DMS 273 (cell line): ENCODE measurements around the gene PCDHAC2.
A peak's percentile ranks its signal among the peaks of the same experiment; 100 is the strongest.

Experiments
- DNase-seq: peaks from one replicate; lab custom pipeline; 2025; ENCODE audit not compliant: unreplicated experiment; lab: John Stamatoyannopoulos, UW

PCDHAC2 gene

DNA sequence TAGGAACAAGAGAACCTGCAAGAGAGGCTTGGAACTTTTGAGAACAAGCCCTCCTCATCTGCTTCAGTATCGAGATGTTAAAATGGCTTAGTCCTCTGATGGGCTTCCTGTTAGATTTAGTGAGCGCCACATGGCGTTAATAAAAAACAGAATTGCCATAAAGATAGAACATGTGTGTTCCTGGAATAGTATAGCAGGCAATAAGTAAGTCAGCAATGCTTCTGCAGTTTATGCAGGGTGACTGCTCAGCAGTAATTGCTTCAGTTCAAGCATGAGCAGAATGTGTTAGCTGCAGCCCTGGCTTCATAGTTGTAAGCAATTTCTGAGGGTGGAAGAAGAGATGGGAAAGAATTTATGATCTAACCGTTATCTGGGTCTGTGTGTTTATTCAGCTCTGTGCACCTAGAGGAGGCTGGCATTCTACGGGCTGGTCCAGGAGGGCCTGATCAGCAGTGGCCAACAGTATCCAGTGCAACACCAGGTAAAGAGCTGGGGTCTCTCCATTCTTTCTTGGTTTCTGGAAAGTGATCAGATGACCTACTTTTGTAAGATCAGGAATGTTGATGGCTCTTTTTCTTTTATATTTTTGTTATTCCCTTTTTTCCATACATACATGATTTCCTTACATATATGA lies 15.9 kb downstream of the PCDHAC2 start:
- DNase-seq: no peak

DNA sequence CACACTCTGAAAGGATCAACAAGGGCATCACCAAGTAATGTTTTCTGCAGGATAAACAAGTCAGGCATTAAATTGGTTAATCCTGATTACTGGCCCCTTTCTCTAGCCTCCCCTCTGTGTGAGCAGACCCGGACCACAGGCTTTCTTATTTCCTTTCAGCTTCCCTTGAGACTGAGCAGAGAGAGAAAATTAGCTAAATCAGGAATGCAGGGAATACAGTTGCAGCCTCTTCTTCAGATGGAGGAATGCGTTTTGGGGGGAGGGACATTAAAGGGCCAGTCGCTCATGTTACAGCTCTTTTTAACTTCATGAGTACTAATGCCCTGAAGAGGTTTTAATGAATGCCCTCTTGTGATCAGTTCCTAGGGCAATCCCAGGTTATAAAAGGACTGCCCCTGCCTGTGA lies 19.8 kb downstream of the PCDHAC2 start:
- no peak for DNase-seq

- no peak for DNase-seq
These were observed 21.8 kb downstream of the PCDHAC2 start for GRCh38 chr5:140988100-140988499.

GRCh38 chr5:140988608-140989007 lies 22.3 kb downstream of the PCDHAC2 start:
- no peak for DNase-seq

DNA sequence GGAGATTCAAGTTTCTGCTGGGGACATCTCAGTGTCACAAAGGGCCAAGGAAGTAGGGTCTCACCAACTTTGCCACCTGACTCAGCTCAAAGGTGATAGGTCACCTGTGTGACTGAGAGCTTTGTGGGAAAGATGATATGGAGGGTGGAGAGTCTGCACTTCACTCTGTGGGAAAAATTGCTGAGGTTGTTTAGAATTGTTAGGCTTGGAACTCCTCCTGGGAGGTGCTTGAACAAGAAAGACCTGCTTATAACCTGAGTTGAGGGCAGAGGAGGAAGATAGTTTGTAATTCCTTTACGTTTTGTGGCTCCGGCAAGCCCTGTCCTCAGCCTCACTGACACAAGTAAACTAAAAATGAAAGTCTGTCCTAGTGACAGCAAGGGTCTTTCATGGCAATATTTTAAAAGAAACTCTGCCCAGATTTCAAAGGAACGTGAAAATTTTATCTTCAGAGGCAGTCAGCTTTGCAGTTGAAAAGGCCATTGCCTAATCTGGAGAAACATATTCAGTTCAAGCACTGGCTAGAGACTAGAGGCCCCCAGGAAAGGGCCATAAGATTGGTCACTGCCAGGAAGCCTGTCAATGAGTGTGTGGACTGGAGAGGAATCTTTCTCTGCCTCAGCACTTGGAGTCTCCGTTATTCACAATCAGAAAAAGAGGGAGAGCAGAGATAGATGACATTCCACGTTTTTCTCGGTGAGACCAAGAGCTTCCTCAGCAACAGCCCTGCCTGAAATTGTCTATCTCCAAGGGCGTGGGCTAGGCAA lies 23.2 kb downstream of the PCDHAC2 start:
- DNase-seq: no peak

DNA sequence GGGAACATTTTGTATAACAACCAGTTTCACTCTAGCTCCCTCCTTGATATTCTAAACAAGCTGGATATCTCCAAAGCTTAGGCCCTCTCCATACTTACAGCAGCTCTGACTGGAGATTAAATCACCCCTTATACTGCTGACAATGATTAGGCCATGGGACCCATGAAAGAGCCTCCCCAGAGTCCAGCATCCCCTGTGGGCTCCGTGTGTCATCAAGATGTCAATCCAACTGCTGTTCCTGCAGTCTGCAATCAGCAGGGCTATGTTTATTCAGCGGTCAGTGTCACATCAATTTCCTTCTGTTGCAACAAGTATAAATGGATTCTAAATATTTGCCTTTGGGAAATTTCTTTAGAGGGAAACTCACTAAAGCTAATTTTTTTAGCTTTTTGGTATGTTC lies 26.6 kb downstream of the PCDHAC2 start:
- DNase-seq: no peak

DNA sequence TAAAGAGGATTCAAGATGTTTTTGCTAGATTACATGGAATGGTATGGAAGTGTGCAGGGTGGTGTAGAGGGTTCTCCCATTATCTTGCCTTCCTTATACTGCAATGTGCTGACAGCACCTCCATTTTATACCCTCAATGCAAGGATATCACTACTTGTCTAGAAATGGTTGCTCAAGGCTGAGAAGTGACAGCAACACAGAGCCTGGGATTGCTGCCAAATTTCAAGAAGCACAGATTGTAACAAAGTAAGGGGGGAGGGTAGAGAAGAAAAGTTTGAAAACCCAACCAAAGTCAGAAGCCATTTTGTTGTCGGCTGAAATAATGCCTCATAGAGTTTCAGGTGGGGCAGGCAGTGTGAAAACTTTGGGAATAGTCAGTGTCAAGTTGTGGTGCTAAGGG lies 29.8 kb downstream of the PCDHAC2 start:
- peak; percentile 88 for DNase-seq

DNA sequence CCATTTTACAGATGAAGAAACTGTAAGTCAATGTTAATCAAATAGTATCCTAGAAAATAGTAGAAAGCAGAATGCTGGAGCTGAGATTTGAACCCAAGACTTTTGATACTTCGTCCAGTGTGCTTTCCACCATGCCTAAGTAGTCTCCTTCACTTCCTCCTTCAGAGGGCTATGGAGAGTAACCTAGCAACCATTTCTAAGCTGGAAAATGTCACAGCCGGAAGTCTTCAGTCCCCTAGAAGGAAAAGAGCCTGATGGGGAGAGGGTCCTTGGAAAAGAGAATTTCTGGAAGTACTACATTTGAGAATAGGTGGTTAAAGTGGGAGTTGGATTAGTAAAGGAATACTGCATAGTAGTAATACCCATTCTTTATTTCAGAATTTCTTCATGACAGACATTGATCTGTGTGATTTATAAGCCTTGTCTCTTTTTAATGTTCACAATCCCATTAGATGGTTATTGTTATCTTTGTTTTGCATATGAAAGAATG lies 32.7 kb downstream of the PCDHAC2 start:
- DNase-seq: no peak

GRCh38 chr5:141001446-141001843 lies 35.2 kb downstream of the PCDHAC2 start:
- DNase-seq: peak; percentile 34

DNA sequence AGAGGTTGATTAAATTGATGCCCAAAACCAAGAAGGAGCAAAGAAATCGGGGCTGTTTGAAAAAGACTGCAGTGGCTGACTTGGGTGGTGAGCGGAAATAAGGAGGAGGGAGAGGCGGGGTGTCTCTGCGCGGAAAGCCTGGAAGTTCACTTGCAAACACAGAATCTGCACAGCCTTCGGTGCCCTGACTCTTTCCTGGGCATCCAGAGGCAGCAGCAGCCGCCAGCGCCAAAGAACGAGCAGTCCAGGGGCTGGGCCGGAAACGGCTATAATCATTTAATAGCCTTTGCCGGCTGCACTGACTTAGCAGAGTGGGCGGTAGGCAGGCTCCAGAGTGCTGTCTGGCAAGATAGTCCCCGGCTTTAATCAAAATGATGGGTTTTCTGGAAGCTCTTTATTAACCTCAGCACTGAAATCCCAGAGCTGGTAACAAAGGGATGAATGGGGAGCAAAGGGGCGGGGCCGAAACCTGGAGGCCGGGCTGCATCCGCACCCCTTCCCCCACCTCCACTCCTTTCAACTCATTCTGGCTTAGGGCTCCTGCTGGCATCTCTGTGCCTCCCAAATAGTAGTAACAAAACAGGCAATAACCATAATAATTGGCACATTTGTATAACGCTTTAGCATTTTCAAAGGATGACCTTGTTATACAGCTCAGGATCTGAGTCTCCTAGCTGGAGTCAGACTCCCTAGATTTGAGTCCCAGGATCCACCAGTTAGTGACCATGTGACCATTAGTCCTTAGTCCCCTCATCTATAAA lies 35.7 kb downstream of the PCDHAC2 start:
- DNase-seq: peak; percentile 22

GRCh38 chr5:141002605-141002965 lies 36.3 kb downstream of the PCDHAC2 start:
- no peak for DNase-seq

DNA sequence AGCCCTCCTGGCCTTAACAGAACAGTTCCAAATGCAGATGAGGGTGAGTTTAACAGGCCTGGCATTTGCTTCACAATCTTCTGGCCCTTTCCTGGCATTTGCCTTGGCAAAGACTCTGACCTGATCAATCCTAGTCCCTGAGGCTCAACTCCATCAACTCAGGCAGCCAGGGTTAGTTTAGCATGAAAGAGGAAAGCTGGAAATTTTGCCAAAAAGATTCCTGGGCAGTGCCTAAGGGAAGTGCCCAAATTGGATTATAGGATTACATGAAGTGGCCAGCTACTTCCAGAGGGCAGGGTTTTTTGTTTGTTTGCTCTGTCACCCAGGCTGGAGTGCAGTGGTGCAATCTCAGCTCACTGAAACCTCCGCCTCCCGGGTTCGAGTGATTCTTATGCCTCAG lies 36.8 kb downstream of the PCDHAC2 start:
- no peak for DNase-seq

DNA sequence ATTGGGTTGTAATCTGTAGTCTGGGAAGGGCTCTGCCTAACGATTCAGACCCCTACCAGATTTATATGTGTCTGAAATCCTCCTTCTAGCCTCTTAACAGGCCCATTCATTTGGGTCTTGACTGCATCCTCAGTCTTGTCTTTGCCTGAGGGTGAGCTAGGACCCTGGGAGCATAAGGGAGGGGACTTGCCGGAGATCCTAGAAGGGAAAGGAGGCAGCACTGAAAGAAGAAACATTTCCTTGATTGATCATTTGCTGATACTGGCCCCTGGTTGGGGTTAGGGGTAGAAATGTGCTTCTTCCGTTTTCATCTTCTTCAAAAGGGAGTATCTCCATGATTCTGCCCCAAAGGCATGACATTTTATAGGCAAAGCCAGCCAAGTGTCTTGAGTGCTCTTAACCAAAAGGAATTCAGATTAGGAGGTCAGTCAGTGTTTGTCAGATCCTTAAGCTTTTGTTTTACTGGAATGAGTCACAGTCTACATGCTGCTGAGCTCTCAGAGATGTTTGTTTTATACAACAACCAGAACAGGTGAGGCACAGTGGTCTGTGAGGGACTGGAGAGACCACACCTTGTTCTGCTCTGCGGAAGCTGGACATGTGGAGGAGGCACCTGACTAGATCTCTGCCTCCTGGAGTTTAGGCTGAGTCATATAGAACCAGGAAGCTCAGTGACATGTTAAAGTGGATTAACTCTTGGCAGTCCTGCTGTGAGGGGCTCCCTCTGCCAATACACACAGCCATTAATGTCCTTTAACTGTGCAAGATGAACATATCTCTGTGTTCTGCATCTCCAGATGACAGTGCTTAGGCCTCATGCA lies 37.7 kb downstream of the PCDHAC2 start:
- DNase-seq: peak; percentile 10

DNA sequence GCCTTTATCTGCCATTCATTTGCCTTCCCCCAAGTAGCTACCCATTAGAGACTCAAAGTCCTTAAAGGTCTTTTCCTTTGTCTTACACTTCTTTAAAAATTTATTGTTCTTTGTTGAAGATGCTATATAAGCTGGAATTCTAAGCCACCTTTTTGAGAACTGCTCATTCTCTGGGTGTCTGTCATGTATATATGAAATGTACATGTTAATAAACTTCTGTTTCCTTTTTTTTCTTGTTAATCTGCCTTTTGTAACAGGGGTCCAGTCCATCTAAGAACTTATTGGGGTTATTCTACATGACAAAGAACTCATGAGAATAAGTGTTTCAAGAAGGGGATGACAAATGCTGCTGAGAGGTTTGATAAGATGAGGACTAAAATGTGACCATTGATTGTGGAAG lies 41.5 kb downstream of the PCDHAC2 start:
- no peak for DNase-seq

GRCh38 chr5:141010047-141010793 lies 43.9 kb downstream of the PCDHAC2 start:
- no peak for DNase-seq

- no peak for DNase-seq
These were observed 51.7 kb downstream of the PCDHAC2 start for GRCh38 chr5:141017943-141018342.
